KMS-11 (cell line): ENCODE data around the gene FBXO24.

Source experiments
- H2AFZ ChIP-seq: fragments of 200-600 bp; sonication (generic); 2 replicates; pipeline ENCODE4 v1.6.1; 2016; ENCODE audit warnings: antibody characterized with exemption, mixed run types, low read depth
- H3K27ac ChIP-seq: fragments of 200-600 bp; sonication (generic); 2 replicates; pipeline ENCODE4 v1.6.1; 2016; ENCODE audit warnings: mild to moderate bottlenecking, mixed run types
- H3K27me3 ChIP-seq: fragments of 200-600 bp; sonication (generic); 2 replicates; pipeline ENCODE4 v1.6.1; 2017; ENCODE audit warnings: mild to moderate bottlenecking, low read depth, mixed run types, moderate library complexity; ENCODE audit not compliant: insufficient read depth
- H3K36me3 ChIP-seq: fragments of 200-600 bp; sonication (generic); 2 replicates; pipeline ENCODE4 v1.6.1; 2017; ENCODE audit warnings: mild to moderate bottlenecking, mixed run types; ENCODE audit not compliant: insufficient read depth
- H3K4me1 ChIP-seq: fragments of 200-600 bp; sonication (generic); 2 replicates; pipeline ENCODE4 v1.6.1; 2016; ENCODE audit warnings: mild to moderate bottlenecking, low read depth, mixed run types; ENCODE audit not compliant: poor library complexity, severe bottlenecking
- H3K4me2 ChIP-seq: fragments of 200-600 bp; sonication (generic); 2 replicates; pipeline ENCODE4 v1.7.0; 2016; ENCODE audit warnings: mild to moderate bottlenecking, mixed run types
- H3K4me3 ChIP-seq: fragments of 200-600 bp; sonication (generic); IDR thresholded peaks from 2 replicates; pipeline ENCODE4 v1.6.1; 2017; ENCODE audit warnings: low read depth, low read length, mixed read lengths; ENCODE audit not compliant: insufficient read depth
- H3K79me2 ChIP-seq: fragments of 200-600 bp; sonication (generic); 2 replicates; pipeline ENCODE4 v1.6.1; 2016; ENCODE audit warnings: low read depth, mixed run types; ENCODE audit not compliant: insufficient read depth
- H3K9ac ChIP-seq: fragments of 200-600 bp; sonication (generic); 2 replicates; pipeline ENCODE4 v1.6.1; 2016; ENCODE audit warnings: mild to moderate bottlenecking, mixed run types
- H4K20me1 ChIP-seq: fragments of 200-600 bp; sonication (generic); 2 replicates; pipeline ENCODE4 v1.6.1; 2016; ENCODE audit warnings: mild to moderate bottlenecking, mixed run types; ENCODE audit not compliant: insufficient read depth
- CTCF ChIP-seq: fragments of 200-600 bp; sonication (generic); conservative IDR thresholded peaks from 2 replicates; pipeline ENCODE4 v1.6.1; 2017; ENCODE audit warnings: low read depth, mild to moderate bottlenecking, antibody characterized with exemption, low read length, moderate library complexity, mixed read lengths

Gene FBXO24

GRCh38 chr7:100621554-100621953 is 35.4 kb downstream of the FBXO24 start:
- H3K9ac ChIP-seq, result no peak overlapping the region
- H4K20me1 ChIP-seq, result no peaks in the 10 kb centered on the region
- H3K4me3 ChIP-seq, result no peak overlapping the region
- no peak for TF ChIP-seq CTCF
- H3K79me2 ChIP-seq, result no peaks in the 10 kb centered on the region
- no peak overlapping the region for H3K27ac ChIP-seq
- no peaks in the 10 kb centered on the region for H3K36me3 ChIP-seq
- H3K4me1 ChIP-seq, result peaks cover 4% of the 10 kb centered on the region
- H3K4me2 ChIP-seq, result no peak overlapping the region
- peaks cover 55% of the 10 kb centered on the region for H3K27me3 ChIP-seq
- no peak overlapping the region for H2AFZ ChIP-seq

DNA sequence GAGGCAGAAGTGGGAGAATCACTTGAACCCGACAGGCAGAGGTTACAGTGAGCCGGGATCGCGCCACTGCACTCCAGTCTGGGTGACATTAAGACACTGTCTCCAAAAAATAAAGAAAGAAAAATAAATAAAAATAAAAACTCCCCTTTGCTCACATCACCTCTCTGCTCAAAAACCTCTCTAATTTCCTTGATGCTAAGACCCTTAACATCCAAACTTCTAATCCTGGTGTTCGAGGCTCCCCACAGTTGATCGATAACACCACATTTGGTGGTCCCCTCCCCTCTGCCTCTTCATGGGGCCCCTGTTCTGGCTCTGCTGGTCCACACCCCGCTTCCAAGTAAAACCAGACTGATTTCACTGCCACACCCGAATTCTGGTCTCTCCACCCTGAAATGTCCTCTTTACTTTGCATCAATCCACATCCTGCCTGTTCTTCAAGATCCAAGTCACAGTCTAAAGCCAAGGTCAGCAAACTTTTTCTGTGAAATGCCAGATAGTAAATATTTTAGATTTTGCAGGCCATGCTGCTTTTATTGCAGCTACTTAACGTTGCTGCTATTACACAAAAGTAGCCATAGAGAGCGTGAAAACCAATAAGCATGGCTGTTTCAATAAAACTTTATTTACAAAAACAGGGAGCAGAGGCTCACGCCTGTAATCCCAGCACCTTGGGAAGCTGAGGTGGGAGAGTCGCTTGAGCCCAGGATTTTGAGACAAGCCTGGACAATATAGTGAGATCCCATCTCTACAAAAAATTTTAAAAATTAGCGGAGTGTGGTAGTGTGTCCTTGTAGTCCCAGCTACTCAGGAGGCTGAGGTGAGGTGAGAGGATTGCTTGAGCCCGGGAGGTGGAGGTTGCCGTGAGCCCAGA is 38.1 kb downstream of the FBXO24 start:
- Histone ChIP-seq H3K4me3 (no peak overlapping the region), H3K36me3 (no peaks in the 10 kb centered on the region), H3K27ac (no peak overlapping the region), H4K20me1 (no peaks in the 10 kb centered on the region), H3K79me2 (no peaks in the 10 kb centered on the region), H3K9ac (no peak overlapping the region), H3K4me1 (peaks cover 4% of the 10 kb centered on the region), H2AFZ (no peak overlapping the region), H3K4me2 (no peak overlapping the region), H3K27me3 (peaks cover 48% of the 10 kb centered on the region)
- TF ChIP-seq CTCF, result no peak

DNA sequence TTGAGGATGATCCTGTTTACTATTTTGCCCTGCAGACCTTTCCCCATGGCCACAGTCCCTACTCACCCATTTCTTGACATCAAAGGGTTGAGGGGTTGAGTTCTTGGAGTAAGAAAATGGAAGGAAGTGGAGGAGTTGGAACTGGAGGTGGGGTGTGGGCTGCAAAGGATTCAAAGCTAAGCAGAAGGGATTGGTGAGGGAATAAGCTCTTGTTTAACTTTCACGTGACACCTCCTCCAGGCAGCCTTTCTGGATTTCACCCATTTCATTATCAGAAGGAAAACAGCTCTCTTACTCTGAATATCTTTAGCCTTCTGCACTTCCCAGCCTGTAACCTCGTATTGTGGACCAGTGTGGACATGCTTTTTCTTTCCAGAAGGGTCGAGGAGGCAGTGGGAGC is 39.9 kb downstream of the FBXO24 start:
- Histone ChIP-seq H3K36me3 (no peaks in the 10 kb centered on the region), H3K4me2 (peak overlapping the region; percentile 88), H4K20me1 (no peaks in the 10 kb centered on the region), H3K4me3 (no peak overlapping the region), H3K79me2 (no peaks in the 10 kb centered on the region), H3K9ac (no peak overlapping the region), H2AFZ (peak overlapping the region; percentile 48), H3K27me3 (peaks cover 38% of the 10 kb centered on the region), H3K27ac (no peak overlapping the region), H3K4me1 (peaks cover 4% of the 10 kb centered on the region)
- TF ChIP-seq CTCF, result no peak

DNA sequence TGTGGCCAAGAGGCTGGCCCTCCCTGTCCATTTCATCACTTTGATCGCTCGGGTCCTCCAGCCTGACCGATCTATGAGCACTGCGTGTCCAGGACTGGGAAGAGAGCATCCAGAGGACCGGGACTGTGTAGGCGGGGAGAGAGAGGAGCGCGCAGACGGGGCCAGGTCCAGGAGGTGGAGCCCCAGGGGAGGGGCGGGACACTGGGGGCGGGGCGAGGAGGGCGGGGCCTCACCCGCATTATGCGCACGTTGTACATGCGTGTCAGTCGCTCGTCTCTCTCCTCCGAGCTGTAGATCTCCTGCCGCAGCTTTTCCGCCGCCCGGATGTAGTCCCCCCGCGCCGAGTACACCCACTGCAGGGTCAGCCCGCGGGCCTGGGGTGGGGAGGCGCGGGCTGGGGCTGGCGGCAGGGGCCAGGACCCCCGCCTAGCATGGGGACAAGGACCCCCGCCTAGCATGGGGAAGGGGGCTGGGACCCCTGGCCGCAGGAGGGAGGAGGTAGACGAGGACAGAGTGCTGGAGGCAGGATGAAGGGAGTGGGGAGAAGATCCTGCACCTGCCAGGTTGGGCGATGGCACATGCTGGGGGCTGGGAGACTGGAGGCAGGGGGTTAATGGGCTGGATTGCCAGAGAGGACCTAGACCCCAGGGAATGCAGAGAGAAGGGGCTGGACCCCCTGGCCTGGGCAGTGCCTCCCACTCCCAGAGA is 40.6 kb downstream of the FBXO24 start:
- Histone ChIP-seq H3K4me2 (peak overlapping the region; percentile 88), H4K20me1 (no peaks in the 10 kb centered on the region), H3K4me3 (no peak overlapping the region), H3K36me3 (no peaks in the 10 kb centered on the region), H3K27ac (no peak overlapping the region), H3K79me2 (no peaks in the 10 kb centered on the region), H3K4me1 (peaks cover 4% of the 10 kb centered on the region), H2AFZ (peak overlapping the region; percentile 91), H3K27me3 (peaks cover 33% of the 10 kb centered on the region), H3K9ac (peak overlapping the region; percentile 70; the same call in 1 of the 2 replicates)
- TF ChIP-seq CTCF, result no peak
